Body of pancreas (tissue), 4 donors: Measurements from ENCODE around the gene VTI1A. TPM values are rescaled to one million over a fixed set of nuclear protein-coding genes. Genes with fewer than 3 reads are reported as not detected.

Experiments
- ATAC-seq: fragments of 150-250 bp; one replicate; pipeline ENCODE4 v1.9.1; 2016
- DNase-seq, 4 donors: peaks; one replicate each; pipeline ENCODE4 v3.0.0-alpha.2; 2019
- H3K27ac ChIP-seq, 4 donors: fragments of 200-600 bp; sonication (generic); 1 replicate in 3 of 4; 2 replicates in 1 of 4; pipeline versions ENCODE4 v1.5.1 to v1.6.1; 2016 to 2019; ENCODE audit warnings: mild to moderate bottlenecking in 1 of 4, mixed read lengths in 1 of 4, moderate library complexity in 1 of 4
- H3K27me3 ChIP-seq, 2 donors: fragments of 200-600 bp; sonication (generic); one replicate each; pipeline ENCODE4 v1.6.0; 2016; ENCODE audit warnings: mild to moderate bottlenecking in 1 of 2
- H3K36me3 ChIP-seq, 2 donors: fragments of 200-600 bp; sonication (generic); replicated peaks in 1 of 2; 2 replicates each; pipeline ENCODE4 v1.5.1; 2016; ENCODE audit warnings: low read depth in 2 of 2; ENCODE audit not compliant: insufficient read depth in 1 of 2
- H3K4me1 ChIP-seq: fragments of 200-600 bp; sonication (generic); one replicate; pipeline ENCODE4 v1.6.0; 2016
- H3K4me3 ChIP-seq, 2 donors: fragments of 200-600 bp; sonication (generic); 1 replicate in 1 of 2; 2 replicates in 1 of 2; pipeline ENCODE4 v1.5.1; 2016 to 2019
- H3K9me3 ChIP-seq, 3 donors: fragments of 200-600 bp; sonication (generic); 1 replicate in 2 of 3; 2 replicates in 1 of 3; pipeline ENCODE4 v1.5.1; 2016
- CTCF ChIP-seq, 7 experiments: fragments of 450-650 bp in 4 of 7; fragments of 200-600 bp in 3 of 7; sonication (generic) in 3 of 7; IDR thresholded peaks; one replicate each; pipeline ENCODE4 v1.5.1; 2016 to 2019; ENCODE audit warnings: antibody characterized with exemption in 7 of 7
- POLR2A ChIP-seq, 3 donors: fragments of 450-650 bp; IDR thresholded peaks; one replicate each; pipeline ENCODE4 v1.6.1; 2016; ENCODE audit warnings: antibody characterized with exemption in 3 of 3, mild to moderate bottlenecking in 2 of 3
- WGBS, 2 donors: methylation state at CpG; one replicate each; pipeline ENCODE4 v1.1.5; 2017; 5-methylcytosine and 5-hydroxymethylcytosine counted together
- intact Hi-C: fragments of 100-400 bp; cut with DNase I; formaldehyde crosslinking; loops from one replicate; pipeline ENCODE4 v1.15.1; 2023
- total RNA-seq, 2 donors: library from RNA; depleted of rRNA; stranded (reverse); fragments of >200 nt; gene quantifications; one replicate each; pipeline ENCODE4 v1.1.0, GENCODE V29; 2016

Gene VTI1A
- total RNA-seq, 2 donors from 2014 or later, result 28.3 to 84.4 TPM

GRCh38 chr10:112706577-112706976 is 259.6 kb downstream of the VTI1A start:
- H3K9me3 ChIP-seq, result no peaks in the 10 kb centered on the region
- H3K27me3 ChIP-seq, result no peaks in the 10 kb centered on the region
- no peak for TF ChIP-seq CTCF (IDR thresholded peaks at IDR 0.05)
- TF ChIP-seq POLR2A (IDR thresholded peaks at IDR 0.05), result no peak
- ATAC-seq (no peak), DNase-seq (no peak)
- no peaks in the 10 kb centered on the region for H3K36me3 ChIP-seq
- H3K27ac ChIP-seq, result no peak overlapping the region
- 96 to 97% methylated on average over 6 of the region's 6 CpGs for WGBS, 2 donors
- H3K4me1 ChIP-seq, result no peaks in the 10 kb centered on the region
- intact Hi-C loops, result no loop called here
- no peak overlapping the region for H3K4me3 ChIP-seq

- no peak overlapping the region for H3K27ac ChIP-seq
- no peak for DNase-seq
- no peaks in the 10 kb centered on the region for H3K4me1 ChIP-seq
- 92% methylated on average over 5 of the region's 5 CpGs for WGBS, 2 donors
- TF ChIP-seq CTCF (IDR thresholded peaks at IDR 0.05) (no peak), POLR2A (IDR thresholded peaks at IDR 0.05) (no peak)
- ATAC-seq, result no peak
- intact Hi-C loops, result no loop called here
- no peaks in the 10 kb centered on the region for H3K36me3 ChIP-seq
- no peak overlapping the region for H3K4me3 ChIP-seq
- no peaks in the 10 kb centered on the region for H3K9me3 ChIP-seq
- no peaks in the 10 kb centered on the region for H3K27me3 ChIP-seq
Observed at GRCh38 chr10:112708461-112708860, 261.4 kb downstream of the VTI1A start.

- WGBS, 2 donors, result 83 to 89% methylated on average over 2 of the region's 2 CpGs
- Histone ChIP-seq H3K27ac (no peak overlapping the region), H3K27me3 (no peaks in the 10 kb centered on the region), H3K9me3 (no peaks in the 10 kb centered on the region), H3K4me1 (no peaks in the 10 kb centered on the region), H3K4me3 (no peak overlapping the region), H3K36me3 (no peaks in the 10 kb centered on the region)
- DNase-seq (no peak), ATAC-seq (no peak)
- TF ChIP-seq CTCF (IDR thresholded peaks at IDR 0.05) (no peak), POLR2A (IDR thresholded peaks at IDR 0.05) (no peak)
- intact Hi-C loops, result loop anchor here (10.0 kb wide), 1 partner anchor 424 kb away; no protein-coding TSS in a partner anchor
Observed at GRCh38 chr10:112710528-112710927, 263.5 kb downstream of the VTI1A start.

- H3K27me3 ChIP-seq, result no peaks in the 10 kb centered on the region
- ATAC-seq (no peak), DNase-seq (no peak)
- WGBS, 2 donors, result 90 to 95% methylated on average over 8 of the region's 8 CpGs
- TF ChIP-seq POLR2A (IDR thresholded peaks at IDR 0.05) (no peak), CTCF (IDR thresholded peaks at IDR 0.05) (no peak)
- no peak overlapping the region for H3K27ac ChIP-seq
- H3K36me3 ChIP-seq, result no peaks in the 10 kb centered on the region
- H3K9me3 ChIP-seq, result no peaks in the 10 kb centered on the region
- H3K4me3 ChIP-seq, result no peak overlapping the region
- intact Hi-C loops, result loop anchor here (10.0 kb wide), 1 partner anchor 423 kb away; no protein-coding TSS in a partner anchor
- H3K4me1 ChIP-seq, result no peaks in the 10 kb centered on the region
Observed at GRCh38 chr10:112711366-112711765, 264.4 kb downstream of the VTI1A start.

- 60 to 71% methylated on average over 2 of the region's 2 CpGs for WGBS, 2 donors
- intact Hi-C loops, result loop anchor here (10.0 kb wide), 1 partner anchor 422 kb away; no protein-coding TSS in a partner anchor
- H3K36me3 ChIP-seq, result no peaks in the 10 kb centered on the region
Observed at GRCh38 chr10:112712536-112712935, 265.5 kb downstream of the VTI1A start.

More at GRCh38 chr10:112712536-112712935, 265.5 kb downstream of the VTI1A start:
- H3K4me1 ChIP-seq, result peaks cover 5% of the 10 kb centered on the region
- TF ChIP-seq POLR2A (IDR thresholded peaks at IDR 0.05), result no peak
- no peak for TF ChIP-seq CTCF (IDR thresholded peaks at IDR 0.05)
- H3K9me3 ChIP-seq, result no peaks in the 10 kb centered on the region
- no peak overlapping the region for H3K27ac ChIP-seq
- no peak overlapping the region for H3K4me3 ChIP-seq
- no peak for ATAC-seq
- DNase-seq, result no peak
- H3K27me3 ChIP-seq, result no peaks in the 10 kb centered on the region
